HepG2 (cell line): ENCODE measurements around the gene STRN3. TPM values are rescaled to one million over a fixed set of nuclear protein-coding genes. Genes with fewer than 3 reads are reported as not detected.
A peak's percentile ranks its signal among the peaks of the same experiment; 100 is the strongest.

Experiments used
- ASH2L ChIP-seq: fragments of 300-600, 200-600 bp; sonication (generic); IDR thresholded peaks from 2 replicates; pipeline ENCODE4 v1.7.0; 2017; ENCODE audit warnings: low read depth, mild to moderate bottlenecking, moderate library complexity, mixed read lengths, low read length; ENCODE audit not compliant: insufficient read length
- ATF7-NPFF ChIP-seq: sonication (generic); formaldehyde crosslinking; IDR thresholded peaks from 2 replicates; pipeline ENCODE4 v1.8.1; 2023; ENCODE audit warnings: mild to moderate bottlenecking, low read depth, missing genetic modification reagents, moderate library complexity
- BRCA1 ChIP-seq: sonication (generic); formaldehyde crosslinking; IDR thresholded peaks from 2 replicates; pipeline ENCODE4 v1.4.0; 2020; ENCODE audit warnings: missing genetic modification reagents
- CENPBD1 ChIP-seq: sonication (generic); formaldehyde crosslinking; IDR thresholded peaks from 2 replicates; pipeline ENCODE4 v1.8.0; 2022; ENCODE audit warnings: missing genetic modification reagents, low read depth, mild to moderate bottlenecking, borderline replicate concordance
- CHD2 ChIP-seq: IDR thresholded peaks from 2 replicates; pipeline ENCODE4 v1.6.1; 2011; ENCODE audit warnings: low read depth, low read length, improper control_type of control experiment
- CSRNP2 ChIP-seq: sonication (generic); formaldehyde crosslinking; conservative IDR thresholded peaks from 2 replicates; pipeline ENCODE4 v1.8.0; 2022; ENCODE audit warnings: low read depth, missing genetic modification reagents
- DNMT3B ChIP-seq: conservative IDR thresholded peaks from 2 replicates; pipeline ENCODE4 v1.6.1; 2016; ENCODE audit warnings: missing biosample characterization, control low read depth
- ISX ChIP-seq: sonication (generic); formaldehyde crosslinking; conservative IDR thresholded peaks from 2 replicates; pipeline ENCODE4 v1.5.0; 2020; ENCODE audit warnings: missing genetic modification reagents
- MED8 ChIP-seq: sonication (generic); formaldehyde crosslinking; IDR thresholded peaks from 2 replicates; pipeline ENCODE4 v1.8.1; 2023; ENCODE audit warnings: mild to moderate bottlenecking, missing genetic modification reagents; ENCODE audit not compliant: insufficient replicate concordance
- MEF2D ChIP-seq: sonication (generic); formaldehyde crosslinking; IDR thresholded peaks from 2 replicates; pipeline ENCODE4 v1.5.1; 2020; ENCODE audit warnings: mild to moderate bottlenecking, missing genetic modification reagents
- POLR2AphosphoS2 ChIP-seq: IDR thresholded peaks from 2 replicates; pipeline ENCODE4 v1.6.1; 2011; ENCODE audit warnings: low read depth, low read length, improper control_type of control experiment
- PRMT3 ChIP-seq: sonication (generic); formaldehyde crosslinking; IDR thresholded peaks from 2 replicates; pipeline ENCODE4 v1.8.1; 2022; ENCODE audit warnings: low read depth, mild to moderate bottlenecking, moderate library complexity, missing genetic modification reagents, borderline replicate concordance
- SIN3A ChIP-seq: IDR thresholded peaks from 2 replicates; pipeline ENCODE4 v1.6.1; 2011; ENCODE audit warnings: low read depth, mild to moderate bottlenecking, control low read depth, low read length, borderline replicate concordance
- SMARCC2 ChIP-seq: fragments of 450-650 bp; IDR thresholded peaks from 2 replicates; pipeline ENCODE4 v1.6.1; 2017; ENCODE audit warnings: antibody characterized with exemption, mild to moderate bottlenecking
- THAP11 ChIP-seq: IDR thresholded peaks from 2 replicates; pipeline ENCODE4 v1.6.1; 2016; ENCODE audit warnings: missing biosample characterization, missing genetic modification reagents
- ZNF136 ChIP-seq: sonication (generic); formaldehyde crosslinking; IDR thresholded peaks from 2 replicates; pipeline ENCODE4 v1.8.1; 2022; ENCODE audit warnings: low read depth, mild to moderate bottlenecking, moderate library complexity, missing genetic modification reagents
- ZNF232 ChIP-seq: sonication (generic); formaldehyde crosslinking; IDR thresholded peaks from 2 replicates; pipeline ENCODE4 v1.4.0; 2020; ENCODE audit warnings: missing genetic modification reagents, borderline replicate concordance
- ZNF605 ChIP-seq: sonication (generic); formaldehyde crosslinking; IDR thresholded peaks from 2 replicates; pipeline ENCODE4 v1.8.0; 2022; ENCODE audit warnings: mild to moderate bottlenecking, missing genetic modification reagents
- ZNF652 ChIP-seq: IDR thresholded peaks from 2 replicates; pipeline ENCODE4 v1.6.1; 2016; ENCODE audit warnings: low read depth, borderline replicate concordance
- ZNF761 ChIP-seq: sonication (generic); formaldehyde crosslinking; conservative IDR thresholded peaks from 2 replicates; pipeline ENCODE4 v1.4.0; 2020; ENCODE audit warnings: mild to moderate bottlenecking, missing genetic modification reagents
- ZNF781 ChIP-seq: sonication (generic); formaldehyde crosslinking; IDR thresholded peaks from 2 replicates; pipeline ENCODE4 v1.5.1; 2020; ENCODE audit warnings: borderline replicate concordance, mild to moderate bottlenecking, missing genetic modification reagents; ENCODE audit errors: not compliant biosample characterization
- ZNF784 ChIP-seq: sonication (generic); formaldehyde crosslinking; IDR thresholded peaks from 2 replicates; pipeline ENCODE4 v1.5.1; 2020; ENCODE audit warnings: missing genetic modification reagents, mild to moderate bottlenecking, borderline replicate concordance
- ZSCAN22 ChIP-seq: sonication (generic); formaldehyde crosslinking; IDR thresholded peaks from 2 replicates; pipeline ENCODE4 v1.4.0; 2020; ENCODE audit warnings: mild to moderate bottlenecking, missing genetic modification reagents
- polyA plus RNA-seq, 8 experiments: library from polyadenylated mRNA; depleted of rRNA in 3 of 8; stranded (reverse) in 7 of 8; unstranded in 1 of 8; fragments of >200 nt; fragmentation: Illumina TruSeq in 4 of 8; extraction: Trizol in 4 of 8; gene quantifications; 2 replicates each; pipeline versions ENCODE4 v1.2.1 to v1.2.3, GENCODE V29; 2011 to 2016; ENCODE audit warnings: low read depth in 4 of 8, missing spikeins in 1 of 8, mixed read lengths in 1 of 8; ENCODE audit not compliant: insufficient read depth in 1 of 8
- total RNA-seq, 5 experiments: library from RNA; depleted of rRNA; stranded (reverse); fragments of >200 nt; fragmentation: Illumina TruSeq; extraction: Trizol; gene quantifications; 2 replicates each; pipeline ENCODE4 v1.2.3, GENCODE V29; 2016; ENCODE audit warnings: low read depth in 1 of 5
- TF ChIP-seq, protein P1 (sequence below): sonication (generic); formaldehyde crosslinking; IDR thresholded peaks from 2 replicates; pipeline ENCODE4 v1.4.0; 2020; ENCODE audit warnings: missing genetic modification reagents
- TF ChIP-seq, protein P2 (sequence below): sonication (generic); formaldehyde crosslinking; IDR thresholded peaks from 2 replicates; pipeline ENCODE4 v1.5.0; 2020; ENCODE audit warnings: missing genetic modification reagents

STRN3 gene
- total and polyA plus RNA-seq, 2 of the 13 experiments (the other 11 are each of a cell fraction or from before 2014, with no cell fraction given) = 49.4 to 123 TPM

DNA sequence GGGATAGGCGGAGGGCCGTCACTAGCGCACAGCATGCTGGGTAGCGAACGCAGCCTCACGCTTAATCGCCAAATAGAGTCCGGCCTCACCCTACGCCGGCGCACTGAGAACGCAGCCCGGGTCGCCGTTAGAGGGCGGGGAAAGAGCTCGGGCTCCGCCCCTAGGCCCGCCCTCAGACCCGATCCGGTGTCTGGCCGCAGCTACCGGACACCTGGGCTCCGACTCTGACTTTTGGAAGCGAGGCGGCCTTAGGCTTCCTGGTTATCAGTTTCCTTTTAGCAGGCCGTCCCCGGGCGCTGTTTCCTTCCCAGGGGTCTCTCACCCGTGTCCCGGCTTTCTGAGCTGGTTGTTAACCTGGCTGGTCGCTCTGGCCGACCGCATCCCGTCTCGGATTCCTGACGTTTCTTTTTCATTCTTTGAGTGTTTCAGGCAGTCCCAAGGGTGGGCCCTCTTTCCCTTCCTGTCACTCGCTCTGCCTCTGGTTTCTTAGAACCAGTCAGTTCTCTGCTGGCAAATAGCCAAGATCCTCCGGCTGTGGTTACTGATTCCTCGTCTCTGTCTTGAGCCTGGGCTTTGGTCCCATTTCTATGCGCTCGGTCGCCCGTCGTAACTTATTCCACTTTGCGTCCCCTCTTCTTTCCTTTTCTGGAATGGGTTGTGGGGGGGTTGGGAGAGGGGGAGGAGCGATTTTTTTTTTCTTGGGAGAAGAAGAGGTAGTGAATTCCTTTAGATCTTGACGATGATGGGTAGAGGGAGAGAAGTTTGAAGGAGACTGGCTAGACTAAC is 464 bp upstream of the STRN3 start (continued):
- TF ChIP-seq ATF7-NPFF (CRISPR knock-in tag) (peak; percentile 81), ZNF605 (CRISPR knock-in tag) (peak; percentile 98), CENPBD1 (CRISPR knock-in tag) (no peak), ZNF781 (CRISPR knock-in tag) (peak; percentile 47), PRMT3 (no peak), ISX (CRISPR knock-in tag) (peak; percentile 81; the same call in 1 of the 2 replicates), CHD2 (no peak), THAP11 (peak; percentile 81), POLR2AphosphoS2 (no peak), ZNF232 (peak; percentile 88), SMARCC2 (no peak), ASH2L (peak; percentile 84), SIN3A (peak; percentile 92), MEF2D (peak; percentile 36; the same call in 1 of the 2 replicates), ZNF784 (CRISPR knock-in tag) (no peak; the same call in 1 of the 2 replicates), ZNF652 (CRISPR knock-in tag) (no peak; the same call in 1 of the 2 replicates), CSRNP2 (CRISPR knock-in tag) (no peak), ZNF136 (peak; percentile 91), MED8 (no peak), DNMT3B (CRISPR knock-in tag) (peak; percentile 71; the same call in 1 of the 2 replicates), ZNF761 (CRISPR knock-in tag) (peak; percentile 61; the same call in 1 of the 2 replicates), BRCA1 (CRISPR knock-in tag) (no peak), ZSCAN22 (CRISPR knock-in tag) (no peak)
- TF ChIP-seq, protein P1, sequence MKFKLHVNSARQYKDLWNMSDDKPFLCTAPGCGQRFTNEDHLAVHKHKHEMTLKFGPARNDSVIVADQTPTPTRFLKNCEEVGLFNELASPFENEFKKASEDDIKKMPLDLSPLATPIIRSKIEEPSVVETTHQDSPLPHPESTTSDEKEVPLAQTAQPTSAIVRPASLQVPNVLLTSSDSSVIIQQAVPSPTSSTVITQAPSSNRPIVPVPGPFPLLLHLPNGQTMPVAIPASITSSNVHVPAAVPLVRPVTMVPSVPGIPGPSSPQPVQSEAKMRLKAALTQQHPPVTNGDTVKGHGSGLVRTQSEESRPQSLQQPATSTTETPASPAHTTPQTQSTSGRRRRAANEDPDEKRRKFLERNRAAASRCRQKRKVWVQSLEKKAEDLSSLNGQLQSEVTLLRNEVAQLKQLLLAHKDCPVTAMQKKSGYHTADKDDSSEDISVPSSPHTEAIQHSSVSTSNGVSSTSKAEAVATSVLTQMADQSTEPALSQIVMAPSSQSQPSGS (CRISPR knock-in tag) = peak; percentile 74
- TF ChIP-seq, protein P2, sequence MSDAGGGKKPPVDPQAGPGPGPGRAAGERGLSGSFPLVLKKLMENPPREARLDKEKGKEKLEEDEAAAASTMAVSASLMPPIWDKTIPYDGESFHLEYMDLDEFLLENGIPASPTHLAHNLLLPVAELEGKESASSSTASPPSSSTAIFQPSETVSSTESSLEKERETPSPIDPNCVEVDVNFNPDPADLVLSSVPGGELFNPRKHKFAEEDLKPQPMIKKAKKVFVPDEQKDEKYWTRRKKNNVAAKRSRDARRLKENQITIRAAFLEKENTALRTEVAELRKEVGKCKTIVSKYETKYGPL = no peak
